ENCODE data around the gene IQCM. TPM values are rescaled to one million over a fixed set of nuclear protein-coding genes. Genes with fewer than 3 reads are reported as not detected.

Gene IQCM
- total RNA-seq, 1 experiment from 2014 or later = not detected

DNA sequence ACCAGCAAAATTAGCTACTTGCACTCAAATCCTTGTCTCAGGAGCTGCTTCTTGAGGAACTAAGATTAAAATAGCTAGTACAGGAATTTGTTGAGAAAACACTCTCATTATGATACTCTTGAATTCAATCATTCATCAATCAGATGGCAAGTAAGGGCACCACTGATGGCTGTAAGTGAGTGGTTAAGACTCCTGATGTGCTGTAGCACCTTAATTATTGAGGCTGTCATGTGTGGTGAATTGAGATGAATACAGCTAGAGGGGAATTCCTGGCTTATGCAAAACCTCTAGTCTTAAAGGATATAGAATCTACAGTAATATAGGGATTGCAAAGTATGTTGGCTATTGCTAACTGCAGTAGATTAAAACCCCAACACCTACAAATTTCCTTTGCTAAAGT lies 509.1 kb downstream of the IQCM start:
- H3K4me1 Mint-ChIP-seq (ENCODE audit: low read depth, unreplicated experiment) = no peaks in the 10 kb centered on the region
- no peaks in the 10 kb centered on the region for H3K27me3 Mint-ChIP-seq (ENCODE audit: insufficient read depth, unreplicated experiment)
- no peak overlapping the region for H3K27ac Mint-ChIP-seq (ENCODE audit: unreplicated experiment)
- H3K4me3 Mint-ChIP-seq (ENCODE audit: unreplicated experiment) = no peak overlapping the region
- no peak for DNase-seq
- H3K9me3 Mint-ChIP-seq (ENCODE audit: unreplicated experiment) = no peaks in the 10 kb centered on the region
- intact Hi-C loops (cut with micrococcal nuclease; ENCODE audit: unreplicated experiment) = no loop called here
- no TSS peak for BruUV-seq (replicated peaks)
- POLR2A ChIA-PET = no interaction called here
- CTCF ChIA-PET = no interaction called here
- Histone ChIP-seq H3K36me3 (ENCODE audit: control insufficient read depth, insufficient read depth, low read length) (no peaks in the 10 kb centered on the region), H3K4me3 (ENCODE audit: low read depth, low read length) (no peak overlapping the region), H3K27me3 (replicated peaks; ENCODE audit: control insufficient read depth, insufficient read depth, low read length) (no peaks in the 10 kb centered on the region), H3K9me3 (no peaks in the 10 kb centered on the region), H3K4me1 (no peaks in the 10 kb centered on the region)
- no peaks in the 10 kb centered on the region for H3K36me3 Mint-ChIP-seq (ENCODE audit: insufficient read depth, unreplicated experiment)
- TF ChIP-seq, protein P1, sequence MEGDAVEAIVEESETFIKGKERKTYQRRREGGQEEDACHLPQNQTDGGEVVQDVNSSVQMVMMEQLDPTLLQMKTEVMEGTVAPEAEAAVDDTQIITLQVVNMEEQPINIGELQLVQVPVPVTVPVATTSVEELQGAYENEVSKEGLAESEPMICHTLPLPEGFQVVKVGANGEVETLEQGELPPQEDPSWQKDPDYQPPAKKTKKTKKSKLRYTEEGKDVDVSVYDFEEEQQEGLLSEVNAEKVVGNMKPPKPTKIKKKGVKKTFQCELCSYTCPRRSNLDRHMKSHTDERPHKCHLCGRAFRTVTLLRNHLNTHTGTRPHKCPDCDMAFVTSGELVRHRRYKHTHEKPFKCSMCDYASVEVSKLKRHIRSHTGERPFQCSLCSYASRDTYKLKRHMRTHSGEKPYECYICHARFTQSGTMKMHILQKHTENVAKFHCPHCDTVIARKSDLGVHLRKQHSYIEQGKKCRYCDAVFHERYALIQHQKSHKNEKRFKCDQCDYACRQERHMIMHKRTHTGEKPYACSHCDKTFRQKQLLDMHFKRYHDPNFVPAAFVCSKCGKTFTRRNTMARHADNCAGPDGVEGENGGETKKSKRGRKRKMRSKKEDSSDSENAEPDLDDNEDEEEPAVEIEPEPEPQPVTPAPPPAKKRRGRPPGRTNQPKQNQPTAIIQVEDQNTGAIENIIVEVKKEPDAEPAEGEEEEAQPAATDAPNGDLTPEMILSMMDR (IDR thresholded peaks at IDR 0.05; ENCODE audit: insufficient read depth in 1 of 2, low read depth in 1 of 2, low read length in 1 of 2, severe bottlenecking in 1 of 2, unreplicated experiment in 1 of 2) = no peak

All from Caco-2 (cell line).